Measurements from ENCODE around the gene MRAS. TPM values are rescaled to one million over a fixed set of nuclear protein-coding genes. Genes with fewer than 3 reads are reported as not detected.

MRAS gene
- total and polyA plus RNA-seq, 2 of the 8 experiments (the other 6 are each of a cell fraction or from before 2014, with no cell fraction given), result 10.6 to 16.2 TPM

GRCh38 chr3:138381950-138382715 is 33.8 kb downstream of the MRAS start:
- H2BK120ac ChIP-seq (replicated peaks; ENCODE audit: low read depth, low read length), result no peak overlapping the region
- peak overlapping the region; percentile 64; the same call in 1 of the 2 replicates for H4K8ac ChIP-seq (ENCODE audit: extremely low read depth, insufficient read depth, low read length)
- CTCF ChIA-PET (ENCODE audit: partially characterized antibody), result no interaction called here
- no peak overlapping the region for H2AK5ac ChIP-seq (ENCODE audit: low read depth, low read length)
- no peaks in the 10 kb centered on the region for H3K79me2 ChIP-seq (ENCODE audit: control insufficient read depth in 1 of 2, insufficient read depth in 2 of 2, low read length in 2 of 2)
- no peaks in the 10 kb centered on the region for H3K79me1 ChIP-seq (ENCODE audit: low read depth, low read length)
- no peaks in the 10 kb centered on the region for H3K36me3 ChIP-seq (ENCODE audit: control insufficient read depth in 2 of 4, insufficient read depth in 4 of 4, low read length in 3 of 4)
- H4K20me1 ChIP-seq (replicated peaks in 1 of 2; ENCODE audit: control insufficient read depth in 1 of 2, insufficient read depth in 2 of 2, low read length in 2 of 2), result no peaks in the 10 kb centered on the region
- peak overlapping the region; percentile 33; the same call in 1 of the 2 replicates for H2BK12ac ChIP-seq (ENCODE audit: low read depth, low read length)
- H3K23me2 ChIP-seq (ENCODE audit: low read depth, low read length), result no peaks in the 10 kb centered on the region
- H4K91ac ChIP-seq (replicated peaks; ENCODE audit: insufficient read length, low read length), result no peak overlapping the region
- no peaks in the 10 kb centered on the region for H3K27me3 ChIP-seq (replicated peaks in 1 of 4; ENCODE audit: control insufficient read depth in 3 of 4, extremely low read depth in 1 of 4, insufficient read depth in 3 of 4, low read length in 3 of 4)
- no peak overlapping the region for H4K5ac ChIP-seq (ENCODE audit: insufficient read length, low read depth, low read length)
- H2BK15ac ChIP-seq (ENCODE audit: low read length), result no peak overlapping the region
- H2BK5ac ChIP-seq (ENCODE audit: low read depth, low read length), result no peak overlapping the region; the same call in 1 of the 2 replicates
- H3K4ac ChIP-seq (replicated peaks; ENCODE audit: insufficient read length, low read depth, low read length), result peak overlapping the region; percentile 19
- H3K9me3 ChIP-seq (ENCODE audit: insufficient read depth in 2 of 2, low read depth in 1 of 2, low read length in 1 of 2), result no peaks in the 10 kb centered on the region
- 0 out of 2 replicates have a peak overlapping the region, but pooled peaks have one; percentile 21 for H3K27ac ChIP-seq (ENCODE audit: low read depth, low read length)
- H3K14ac ChIP-seq (ENCODE audit: insufficient read length), result no peak overlapping the region
- H3K56ac ChIP-seq (replicated peaks; ENCODE audit: insufficient read length, low read depth, low read length), result no peak overlapping the region
- no peak overlapping the region for H3K4me3 ChIP-seq (ENCODE audit: extremely low read depth in 1 of 4, insufficient read depth in 2 of 4, low read depth in 3 of 4, low read length in 4 of 4)
- 0 out of 7 replicates have a peak, but pooled peaks cover 0 to 2% (median 0%) of the 10 kb centered on the region in 4 experiments for H3K4me1 ChIP-seq (replicated peaks in 1 of 4; ENCODE audit: control insufficient read depth in 3 of 4, insufficient read depth in 4 of 4, low read length in 3 of 4)
- no peak overlapping the region for H3K23ac ChIP-seq (ENCODE audit: insufficient read length)
- H3K9ac ChIP-seq (replicated peaks in 1 of 4; ENCODE audit: extremely low read depth in 1 of 4, low read depth in 3 of 4, low read length in 3 of 4), result no peak overlapping the region
- WGBS, 2 experiments (ENCODE audit: extremely low coverage in 1 of 2, insufficient coverage in 1 of 2, insufficient read length in 1 of 2, insufficient replicate concordance in 2 of 2, low coverage in 1 of 2, low lambda C conversion rate in 2 of 2, missing lambda C conversion rate in 1 of 2), result 95% methylated on average over 3 of the region's 3 CpGs; no CpG with 5 or more reads in 1 of the 2 experiments
- peak overlapping the region; percentile 65; the same call in 1 of the 2 replicates for H3K18ac ChIP-seq (ENCODE audit: extremely low read depth, low read length)
- no peak overlapping the region for H3K4me2 ChIP-seq (ENCODE audit: insufficient read depth in 1 of 2, low read depth in 2 of 2, low read length in 2 of 2)
- no peak overlapping the region for H2BK20ac ChIP-seq (ENCODE audit: low read length)
- DNase-seq (ENCODE audit: low read depth in 1 of 2, low spot score in 2 of 2) (no peak), FAIRE-seq (no peak)
- H2AFZ ChIP-seq (ENCODE audit: low read length), result no peak overlapping the region
- POLR2A ChIA-PET (ENCODE audit: partially characterized antibody), result no interaction called here
- peak; percentile 37; the same call in 1 of the 2 replicates for TF ChIP-seq MAX (IDR thresholded peaks at IDR 0.05)
- TF ChIP-seq SP2 (IDR thresholded peaks at IDR 0.05; ENCODE audit: low read length), result no peak
- TF ChIP-seq SUZ12 (IDR thresholded peaks at IDR 0.05; ENCODE audit: low read length), result no peak
- TF ChIP-seq CHD2 (IDR thresholded peaks at IDR 0.05; ENCODE audit: low read length), result no peak
- no peak for TF ChIP-seq BCL11A (IDR thresholded peaks at IDR 0.05; ENCODE audit: low read depth in 2 of 2, low read length in 2 of 2)
